ENCODE data around the gene DNAJC3.
"Not testable (repeated sequence)": the region's sequence is repeated elsewhere in the genome, so short reads cannot be mapped to it uniquely, and the experiment has no call there.

The DNAJC3 gene

DNA sequence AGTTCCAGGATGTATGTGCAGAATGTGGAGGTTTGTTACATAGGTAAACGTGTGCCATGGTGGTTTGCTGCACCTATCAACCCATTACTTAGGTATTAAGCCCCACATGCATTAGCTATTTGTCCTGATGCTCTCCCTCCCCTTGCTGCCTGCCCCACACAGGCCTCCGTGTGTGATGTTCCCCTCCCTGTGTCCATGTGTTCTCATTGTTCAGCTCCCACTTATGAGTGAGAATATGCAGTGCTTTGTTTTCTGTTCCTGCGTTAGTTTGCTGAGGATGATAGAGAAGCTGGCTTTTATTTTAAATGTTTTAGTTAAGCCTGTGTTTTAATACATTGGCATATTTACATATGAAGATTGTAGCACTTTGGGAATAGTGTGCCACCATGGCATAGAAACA, 85.7 kb downstream of the DNAJC3 start:
- not testable (repeated sequence) for H3K27ac ChIP-seq; DNase-seq (ENCODE audit: low read depth, low spot score)

- DNase-seq (ENCODE audit: low read depth, low spot score), result no peak
- no peak overlapping the region for H3K27ac ChIP-seq
Measured at GRCh38 chr13:95763601-95764000, 86.7 kb downstream of the DNAJC3 start.

GRCh38 chr13:95771905-95772304, 95.0 kb downstream of the DNAJC3 start:
- H3K27ac ChIP-seq, result no peak overlapping the region
- DNase-seq (ENCODE audit: low read depth, low spot score), result no peak

GRCh38 chr13:95779522-95779921, 102.6 kb downstream of the DNAJC3 start:
- H3K27ac ChIP-seq, result no peak overlapping the region

GRCh38 chr13:95781016-95781415, 104.1 kb downstream of the DNAJC3 start:
- no peak overlapping the region for H3K27ac ChIP-seq
- DNase-seq (ENCODE audit: low read depth, low spot score), result no peak

More at GRCh38 chr13:95779522-95779921, 102.6 kb downstream of the DNAJC3 start:
- no peak for DNase-seq (ENCODE audit: low read depth, low spot score)

DNA sequence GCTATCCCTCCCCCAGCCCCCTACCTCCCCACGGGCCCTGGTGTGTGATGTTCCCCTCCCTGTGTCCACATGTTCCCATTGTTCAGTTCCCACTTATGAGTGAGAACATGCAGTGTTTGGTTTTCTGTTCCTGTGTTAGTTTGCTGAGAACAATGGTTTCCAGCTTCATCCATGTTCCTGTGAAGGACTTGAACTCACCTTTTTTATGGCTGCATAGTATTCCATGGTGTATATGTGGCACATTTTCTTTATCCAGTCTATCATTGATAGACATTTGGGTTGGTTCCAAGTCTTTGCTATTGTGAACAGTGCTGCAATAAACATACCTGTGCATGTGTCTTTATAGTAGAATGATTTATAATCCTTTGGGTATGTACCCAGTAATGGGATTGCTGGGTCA, 105.0 kb downstream of the DNAJC3 start:
- not testable (repeated sequence) for DNase-seq (ENCODE audit: low read depth, low spot score); H3K27ac ChIP-seq

DNA sequence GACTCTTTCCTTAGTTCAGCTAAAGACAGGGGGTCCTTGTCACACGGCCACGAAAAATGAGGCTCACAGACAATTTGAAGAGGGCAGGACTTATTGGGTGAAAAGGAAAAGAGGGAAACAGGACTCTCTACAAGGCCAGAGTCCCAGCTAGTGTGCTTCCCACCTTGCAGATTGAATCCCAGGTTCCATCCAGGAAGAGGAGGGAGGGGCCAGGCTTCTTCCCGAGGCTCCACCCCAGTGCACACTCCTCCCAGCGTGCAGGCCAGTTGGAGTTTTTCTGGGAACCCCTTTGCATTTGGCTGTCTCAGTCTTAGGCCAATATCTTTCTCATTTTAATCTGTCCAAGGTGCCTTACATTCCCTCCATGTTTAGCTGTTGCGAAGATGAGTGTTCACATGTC, 106.8 kb downstream of the DNAJC3 start:
- no peak overlapping the region for H3K27ac ChIP-seq
- no peak for DNase-seq (ENCODE audit: low read depth, low spot score)

GRCh38 chr13:95784161-95784899, 107.4 kb downstream of the DNAJC3 start:
- DNase-seq (ENCODE audit: low read depth, low spot score), result no peak
- peak overlapping the region; percentile 2 for H3K27ac ChIP-seq

DNA sequence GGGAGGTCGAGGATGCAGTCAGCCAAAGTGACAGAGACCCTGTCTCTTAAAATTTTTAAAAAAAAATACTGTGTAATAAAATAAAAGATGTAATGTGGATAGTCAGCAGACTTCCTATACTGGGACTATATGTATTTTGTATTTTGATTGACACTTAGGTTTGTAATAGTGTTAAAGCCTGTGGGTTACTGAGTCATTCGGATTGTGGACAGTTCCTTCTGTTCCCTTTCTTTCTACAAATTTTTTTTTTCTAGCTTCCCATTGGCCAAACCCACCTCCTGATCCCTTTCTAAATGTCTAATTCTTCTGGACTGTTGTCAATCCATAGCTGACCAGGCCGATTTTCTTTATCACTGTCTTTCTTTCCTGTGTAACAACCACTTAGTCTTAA, 108.0 kb downstream of the DNAJC3 start:
- H3K27ac ChIP-seq, result peak overlapping the region; percentile 2

GRCh38 chr13:95787356-95788099, 110.6 kb downstream of the DNAJC3 start:
- H3K27ac ChIP-seq, result no peak overlapping the region
- DNase-seq (ENCODE audit: low read depth, low spot score), result no peak

More for the DNA sequence above, 108.0 kb downstream of the DNAJC3 start:
- no peak for DNase-seq (ENCODE audit: low read depth, low spot score)

DNA sequence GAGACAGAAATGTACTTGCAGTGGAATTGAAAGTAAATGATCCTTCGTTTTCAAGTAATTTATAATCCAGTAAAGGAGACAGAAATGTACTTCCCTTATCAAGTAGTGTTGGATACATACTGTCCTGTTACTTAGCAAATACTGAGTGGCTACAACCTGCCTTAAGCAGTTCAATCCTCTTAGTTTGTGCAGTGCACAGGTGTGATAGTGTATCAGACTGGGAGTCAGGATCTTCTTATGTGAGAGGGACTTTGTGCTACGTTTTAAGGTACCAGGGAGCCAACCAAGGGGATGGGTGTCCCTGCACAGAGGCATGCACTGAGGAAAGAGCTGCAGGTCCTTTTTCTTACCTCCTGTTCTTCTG, 111.1 kb downstream of the DNAJC3 start:
- DNase-seq (ENCODE audit: low read depth, low spot score), result no peak
- no peak overlapping the region for H3K27ac ChIP-seq

- H3K27ac ChIP-seq; DNase-seq (ENCODE audit: low read depth, low spot score): not testable (repeated sequence)
Measured at GRCh38 chr13:95789315-95789714, 112.4 kb downstream of the DNAJC3 start.

DNA sequence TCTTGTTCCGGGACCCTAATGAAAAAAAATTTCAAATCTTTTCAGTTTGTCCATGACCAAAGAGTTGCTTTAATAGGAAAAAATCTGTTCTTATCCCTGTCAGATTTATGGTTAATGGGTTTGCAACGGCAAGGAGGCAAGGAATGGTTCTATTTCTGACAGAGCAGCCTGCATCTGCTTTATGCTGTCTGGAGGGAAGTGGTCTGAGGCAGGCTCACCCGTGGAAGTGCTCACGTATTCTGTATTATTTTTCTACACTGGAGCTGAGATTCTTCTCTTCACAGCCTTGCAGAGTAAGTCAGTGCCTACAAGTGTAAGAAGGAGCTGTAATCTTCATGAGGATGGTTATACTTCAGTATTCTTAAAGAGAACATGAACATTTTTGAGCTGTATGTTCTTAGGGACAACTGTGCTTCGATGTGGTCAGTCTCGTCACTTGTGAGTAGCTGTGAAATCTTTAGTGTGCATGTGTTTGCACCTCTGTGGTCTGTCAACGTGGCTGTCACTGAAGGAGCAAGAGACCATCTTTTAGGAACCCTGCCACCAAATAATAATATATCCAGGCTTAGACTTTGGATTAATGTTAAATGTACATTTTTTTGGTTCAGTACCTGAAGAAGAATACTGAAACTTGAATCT, 114.3 kb downstream of the DNAJC3 start:
- no peak overlapping the region for H3K27ac ChIP-seq
- no peak for DNase-seq (ENCODE audit: low read depth, low spot score)

- H3K27ac ChIP-seq, result no peak overlapping the region
- peak; percentile 5 for DNase-seq (ENCODE audit: low read depth, low spot score)
Measured at GRCh38 chr13:95793018-95793555, 116.1 kb downstream of the DNAJC3 start.

DNA sequence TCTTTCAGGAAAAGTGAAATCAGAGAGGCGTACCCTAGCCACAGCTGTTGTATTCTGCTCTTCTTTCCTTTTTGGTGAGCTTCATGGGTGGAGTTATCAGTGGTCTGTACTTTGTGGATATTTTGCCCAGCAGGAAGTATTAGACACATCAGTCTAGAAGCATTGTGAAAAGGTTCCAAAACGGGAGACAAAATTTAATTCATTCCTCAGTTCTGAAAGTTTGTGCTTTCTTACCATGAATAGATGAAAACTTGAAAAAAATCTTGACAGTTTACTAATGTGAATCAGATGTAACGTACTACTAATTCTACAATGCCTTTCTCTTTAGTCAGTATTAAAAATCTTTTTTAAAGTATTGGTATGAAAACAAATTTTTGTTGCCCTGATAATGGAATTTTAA, 116.8 kb downstream of the DNAJC3 start:
- H3K27ac ChIP-seq, result no peak overlapping the region
- no peak for DNase-seq (ENCODE audit: low read depth, low spot score)

DNA sequence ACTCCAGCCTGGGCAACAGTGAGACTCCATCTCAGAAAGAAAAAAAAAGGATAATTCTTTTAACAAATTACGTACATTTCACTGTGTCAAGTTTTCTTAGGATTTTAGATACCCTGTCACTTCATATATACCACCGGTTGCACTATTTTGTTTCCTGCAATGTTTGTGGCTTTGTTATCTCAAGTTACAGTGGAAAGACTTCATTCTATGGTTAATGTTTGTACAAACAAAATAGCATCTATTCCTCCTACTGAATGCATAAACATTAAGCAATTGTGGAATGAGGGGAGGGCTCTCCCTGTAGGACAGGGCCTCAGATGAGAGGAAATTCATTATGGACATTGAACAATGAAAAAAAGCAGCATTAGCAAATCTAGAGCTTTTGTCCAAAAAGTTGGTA, 120.1 kb downstream of the DNAJC3 start:
- H3K27ac ChIP-seq, result no peak overlapping the region
- DNase-seq (ENCODE audit: low read depth, low spot score), result no peak

DNA sequence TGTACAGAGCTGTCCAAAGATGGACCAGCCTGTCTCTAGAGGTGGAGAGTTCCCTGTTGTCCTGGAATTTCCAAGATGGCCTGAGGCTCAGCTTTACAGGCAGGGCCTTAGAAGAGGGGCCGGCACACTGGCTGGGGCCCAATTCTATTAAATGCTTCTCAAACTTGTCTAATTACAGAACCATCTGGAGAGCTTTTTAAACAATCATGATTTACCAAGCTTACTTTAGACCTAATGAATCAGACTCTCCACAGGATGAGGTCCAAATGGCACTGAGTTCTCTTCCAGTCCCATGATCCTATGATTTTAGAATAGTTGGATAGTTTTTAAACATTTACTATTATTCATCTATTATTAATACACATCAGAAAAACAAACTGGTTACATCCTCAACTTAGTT, 123.5 kb downstream of the DNAJC3 start:
- H3K27ac ChIP-seq, result no peak overlapping the region
- no peak for DNase-seq (ENCODE audit: low read depth, low spot score)

DNA sequence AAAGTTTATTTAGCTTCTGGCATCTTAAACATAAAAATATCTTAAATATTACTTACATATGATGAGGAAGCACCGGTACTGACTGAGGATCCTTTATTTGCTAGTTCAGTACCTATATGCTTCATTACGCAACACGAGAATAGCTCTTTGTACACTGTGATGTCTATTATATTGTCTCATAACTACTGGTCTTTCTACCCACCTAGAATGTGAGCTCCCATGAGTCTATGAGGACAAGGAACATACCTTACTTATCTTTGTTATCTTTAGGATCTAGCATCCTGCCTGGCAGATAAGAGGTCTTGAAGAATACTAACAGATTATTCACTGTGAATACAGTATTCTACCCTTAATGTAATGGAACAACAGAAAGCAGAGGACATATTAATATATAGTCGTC, 124.9 kb downstream of the DNAJC3 start:
- DNase-seq (ENCODE audit: low read depth, low spot score), result no peak
- H3K27ac ChIP-seq, result no peak overlapping the region

GRCh38 chr13:95805921-95806320, 129.0 kb downstream of the DNAJC3 start:
- DNase-seq (ENCODE audit: low read depth, low spot score), result no peak
- H3K27ac ChIP-seq, result no peak overlapping the region

DNA sequence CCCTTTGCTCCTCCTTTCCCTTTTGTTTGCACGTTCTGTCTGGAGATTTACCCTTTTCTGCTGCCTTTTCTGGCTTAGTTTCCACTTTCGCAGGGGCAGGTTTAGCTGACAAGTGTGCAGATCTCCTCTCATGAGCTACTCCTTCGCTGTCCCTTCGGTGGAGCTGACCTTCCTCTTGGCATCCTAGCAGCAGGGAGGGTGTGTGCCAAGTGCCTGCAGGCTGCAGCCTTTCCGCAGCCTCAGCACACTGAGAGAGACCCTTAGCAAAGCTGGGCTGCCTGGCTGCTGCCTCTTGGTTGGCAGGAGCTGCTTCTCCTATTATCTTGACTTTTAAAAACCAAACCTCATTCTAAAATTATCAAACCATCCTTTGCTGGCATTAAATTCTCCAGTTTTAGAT, 132.5 kb downstream of the DNAJC3 start:
- DNase-seq (ENCODE audit: low read depth, low spot score), result no peak
- H3K27ac ChIP-seq, result no peak overlapping the region

DNA sequence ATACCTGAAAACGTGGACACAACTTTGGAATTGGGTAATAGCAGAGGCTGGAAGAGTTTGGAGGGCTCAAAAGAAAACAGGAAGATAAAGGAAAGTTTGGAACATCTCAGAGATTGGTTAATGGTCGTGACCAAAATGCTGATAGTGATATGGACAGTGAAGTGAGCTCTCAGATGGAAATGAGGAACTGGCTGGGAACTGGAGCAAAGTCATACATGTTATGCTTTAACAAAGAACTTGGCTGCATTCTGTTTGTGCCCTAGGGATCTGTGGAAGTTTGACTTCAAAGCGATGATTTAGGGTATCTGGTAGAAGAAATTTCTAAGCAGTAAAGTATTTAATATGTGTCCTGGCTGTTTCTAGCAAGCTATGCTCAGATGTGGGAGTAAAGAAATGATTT, 136.2 kb downstream of the DNAJC3 start:
- no peak overlapping the region for H3K27ac ChIP-seq
- DNase-seq (ENCODE audit: low read depth, low spot score), result no peak
